Upper lobe of left lung (tissue), 6 donors: ENCODE data around the gene KRT14. TPM values are rescaled to one million over a fixed set of nuclear protein-coding genes. Genes with fewer than 3 reads are reported as not detected.

Source experiments
- ATAC-seq, 2 donors: fragments of 200-7000 bp; cut with Tn5 transposase; one replicate each; pipeline ENCODE4 v1.9.1; 2022; ENCODE audit warnings: mild to moderate bottlenecking in 2 of 2, moderate library complexity in 2 of 2; ENCODE audit not compliant: low FRiP score in 2 of 2
- DNase-seq, 2 donors: peaks; one replicate each; pipeline ENCODE4 v3.0.0-alpha.2; 2019 to 2020
- H3K27ac ChIP-seq, 4 donors: fragments of 200-600 bp; sonication (generic); one replicate each; pipeline ENCODE4 v1.5.1; 2016 to 2019
- H3K27me3 ChIP-seq, 4 donors: fragments of 200-600 bp; sonication (generic); one replicate each; pipeline ENCODE4 v1.5.1; 2017 to 2019
- H3K36me3 ChIP-seq, 4 donors: fragments of 200-600 bp; sonication (generic); one replicate each; pipeline ENCODE4 v1.5.1; 2016 to 2019
- H3K4me1 ChIP-seq, 4 donors: fragments of 200-600 bp; sonication (generic); one replicate each; pipeline ENCODE4 v1.5.1; 2018 to 2019
- H3K4me3 ChIP-seq, 4 donors: fragments of 200-600 bp; sonication (generic); one replicate each; pipeline ENCODE4 v1.5.1; 2017 to 2019; ENCODE audit warnings: mild to moderate bottlenecking in 2 of 4, moderate library complexity in 1 of 4
- H3K9me3 ChIP-seq, 4 donors: fragments of 200-600 bp; sonication (generic); one replicate each; pipeline ENCODE4 v1.5.1; 2018 to 2019
- EP300 ChIP-seq, 4 donors: sonication (generic); formaldehyde crosslinking; IDR thresholded peaks; one replicate each; pipeline ENCODE4 v1.5.1; 2017; ENCODE audit warnings: antibody characterized with exemption in 4 of 4, control low read depth in 2 of 4
- POLR2A ChIP-seq, 4 donors: fragments of 450-650 bp; IDR thresholded peaks; one replicate each; pipeline ENCODE4 v1.5.1; 2016 to 2017; ENCODE audit warnings: antibody characterized with exemption in 4 of 4, mild to moderate bottlenecking in 2 of 4
- POLR2AphosphoS5 ChIP-seq, 2 donors: sonication (generic); formaldehyde crosslinking; IDR thresholded peaks; one replicate each; pipeline ENCODE4 v1.5.1; 2017; ENCODE audit warnings: antibody characterized with exemption in 2 of 2
- WGBS, 2 donors: methylation state at CpG; one replicate each; pipeline ENCODE4 v1.1.5; 2017 to 2018; 5-methylcytosine and 5-hydroxymethylcytosine counted together
- total RNA-seq, 6 donors: library from RNA; depleted of rRNA in 4 of 6; stranded (reverse); fragments of >200 nt in 4 of 6; gene quantifications; one replicate each; pipeline versions ENCODE4 v1.1.0 to v1.2.1, GENCODE V29; 2016 to 2021
- TF ChIP-seq, protein P1 (sequence below), 6 experiments: fragments of 450-650 bp in 4 of 6; fragments of 200-600 bp in 2 of 6; sonication (generic) in 2 of 6; IDR thresholded peaks; one replicate each; pipeline ENCODE4 v1.5.1; 2016 to 2019; ENCODE audit warnings: antibody characterized with exemption in 6 of 6
- donor health status: DM: no; HTN: no; CAD: no; lungs with moderate emphysema.
- donor health status: DM: no; HTN: yes; CAD: no; lungs with severe emphysema.

The KRT14 gene
- total RNA-seq, 6 donors from 2014 or later, result not detected

DNA sequence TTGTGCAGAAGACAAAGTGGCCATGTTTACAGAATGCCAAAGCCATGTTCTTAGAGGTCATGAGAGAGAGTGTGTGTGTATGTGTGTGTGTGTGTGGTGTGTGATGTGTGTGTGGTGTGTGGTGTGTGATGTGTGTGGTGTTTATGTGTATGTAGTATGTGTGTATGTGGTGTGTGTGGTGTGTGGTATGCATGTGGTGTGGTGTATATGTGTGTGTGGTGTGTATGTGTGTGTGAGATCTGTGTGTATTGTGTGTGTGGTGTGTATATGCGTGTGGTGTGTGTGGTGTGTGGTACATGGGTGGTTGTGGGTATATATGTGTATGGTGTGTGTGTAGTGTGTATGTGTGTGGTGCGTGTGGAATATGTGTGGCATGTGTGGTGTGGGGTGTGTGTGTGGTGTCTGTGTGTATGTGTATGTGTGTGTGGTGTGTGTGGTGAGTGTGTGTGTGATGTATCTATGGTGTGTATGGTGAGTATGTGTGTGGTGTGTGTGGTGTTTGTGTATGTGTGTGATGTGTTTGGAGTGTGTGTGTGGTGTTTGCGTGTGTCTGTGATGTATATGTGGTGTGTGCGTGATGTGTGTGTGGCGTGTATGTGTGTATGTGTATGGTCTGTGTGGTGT is 45.9 kb upstream of the KRT14 start:
- Histone ChIP-seq H3K4me1 (peaks cover 0 to 8% (median 5%) of the 10 kb centered on the region in 4 donors), H3K36me3 (no peaks in the 10 kb centered on the region), H3K27me3 (no peaks in the 10 kb centered on the region), H3K27ac (no peak overlapping the region), H3K4me3 (no peak overlapping the region), H3K9me3 (no peaks in the 10 kb centered on the region)
- TF ChIP-seq POLR2AphosphoS5 (IDR thresholded peaks at IDR 0.05) (no peak), POLR2A (IDR thresholded peaks at IDR 0.05) (no peak), EP300 (IDR thresholded peaks at IDR 0.05) (no peak)
- TF ChIP-seq, protein P1, sequence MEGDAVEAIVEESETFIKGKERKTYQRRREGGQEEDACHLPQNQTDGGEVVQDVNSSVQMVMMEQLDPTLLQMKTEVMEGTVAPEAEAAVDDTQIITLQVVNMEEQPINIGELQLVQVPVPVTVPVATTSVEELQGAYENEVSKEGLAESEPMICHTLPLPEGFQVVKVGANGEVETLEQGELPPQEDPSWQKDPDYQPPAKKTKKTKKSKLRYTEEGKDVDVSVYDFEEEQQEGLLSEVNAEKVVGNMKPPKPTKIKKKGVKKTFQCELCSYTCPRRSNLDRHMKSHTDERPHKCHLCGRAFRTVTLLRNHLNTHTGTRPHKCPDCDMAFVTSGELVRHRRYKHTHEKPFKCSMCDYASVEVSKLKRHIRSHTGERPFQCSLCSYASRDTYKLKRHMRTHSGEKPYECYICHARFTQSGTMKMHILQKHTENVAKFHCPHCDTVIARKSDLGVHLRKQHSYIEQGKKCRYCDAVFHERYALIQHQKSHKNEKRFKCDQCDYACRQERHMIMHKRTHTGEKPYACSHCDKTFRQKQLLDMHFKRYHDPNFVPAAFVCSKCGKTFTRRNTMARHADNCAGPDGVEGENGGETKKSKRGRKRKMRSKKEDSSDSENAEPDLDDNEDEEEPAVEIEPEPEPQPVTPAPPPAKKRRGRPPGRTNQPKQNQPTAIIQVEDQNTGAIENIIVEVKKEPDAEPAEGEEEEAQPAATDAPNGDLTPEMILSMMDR (IDR thresholded peaks at IDR 0.05), result no peak
- WGBS, 2 donors, result 71 to 75% methylated on average over 5 of the region's 5 CpGs
- ATAC-seq (no peak), DNase-seq (no peak)

DNA sequence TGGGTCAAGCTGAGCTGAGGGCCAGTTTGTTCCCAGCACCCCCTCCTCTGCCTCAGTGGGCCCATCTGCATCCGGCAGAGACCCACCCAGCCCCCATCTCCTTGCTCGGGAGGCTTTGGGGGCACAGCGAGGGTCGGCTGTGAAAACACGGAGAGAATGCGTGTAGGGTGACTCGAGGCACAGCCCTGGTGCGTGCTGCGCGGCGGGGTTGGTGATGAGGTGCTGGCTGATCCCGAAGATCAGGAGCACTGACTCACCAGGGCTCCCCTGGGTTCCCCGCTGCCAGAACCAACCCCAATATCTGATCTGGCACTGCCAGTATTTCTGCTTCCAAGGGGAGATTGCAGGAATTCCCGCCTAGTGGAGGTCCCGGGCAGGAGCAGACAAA is 45.2 kb upstream of the KRT14 start:
- H3K4me3 ChIP-seq, result no peak overlapping the region
- no peaks in the 10 kb centered on the region for H3K36me3 ChIP-seq
- H3K27me3 ChIP-seq, result no peaks in the 10 kb centered on the region
- 89 to 96% methylated on average over 11 to 15 of the region's 15 CpGs for WGBS, 2 donors
- no peak for TF ChIP-seq POLR2AphosphoS5 (IDR thresholded peaks at IDR 0.05)
- TF ChIP-seq POLR2A (IDR thresholded peaks at IDR 0.05), result no peak
- TF ChIP-seq, protein P1 (IDR thresholded peaks at IDR 0.05), result no peak
- no peak for TF ChIP-seq EP300 (IDR thresholded peaks at IDR 0.05)
- no peaks in the 10 kb centered on the region for H3K9me3 ChIP-seq
- peaks cover 0 to 8% (median 5%) of the 10 kb centered on the region in 4 donors for H3K4me1 ChIP-seq
- no peak overlapping the region for H3K27ac ChIP-seq
- no peak for ATAC-seq
- no peak for DNase-seq

GRCh38 chr17:41631025-41631897 is 44.6 kb upstream of the KRT14 start:
- no peak for DNase-seq
- Histone ChIP-seq H3K36me3 (no peaks in the 10 kb centered on the region), H3K4me3 (no peak overlapping the region), H3K27ac (no peak overlapping the region), H3K4me1 (peaks cover 0 to 8% (median 5%) of the 10 kb centered on the region in 4 donors), H3K27me3 (no peaks in the 10 kb centered on the region), H3K9me3 (no peaks in the 10 kb centered on the region)
- WGBS, 2 donors, result 73 to 85% methylated on average over 6 to 8 of the region's 8 CpGs
- TF ChIP-seq, protein P1 (IDR thresholded peaks at IDR 0.05), result no peak
- TF ChIP-seq POLR2A (IDR thresholded peaks at IDR 0.05), result no peak
- TF ChIP-seq EP300 (IDR thresholded peaks at IDR 0.05), result no peak
- TF ChIP-seq POLR2AphosphoS5 (IDR thresholded peaks at IDR 0.05), result no peak
- ATAC-seq, result no peak

DNA sequence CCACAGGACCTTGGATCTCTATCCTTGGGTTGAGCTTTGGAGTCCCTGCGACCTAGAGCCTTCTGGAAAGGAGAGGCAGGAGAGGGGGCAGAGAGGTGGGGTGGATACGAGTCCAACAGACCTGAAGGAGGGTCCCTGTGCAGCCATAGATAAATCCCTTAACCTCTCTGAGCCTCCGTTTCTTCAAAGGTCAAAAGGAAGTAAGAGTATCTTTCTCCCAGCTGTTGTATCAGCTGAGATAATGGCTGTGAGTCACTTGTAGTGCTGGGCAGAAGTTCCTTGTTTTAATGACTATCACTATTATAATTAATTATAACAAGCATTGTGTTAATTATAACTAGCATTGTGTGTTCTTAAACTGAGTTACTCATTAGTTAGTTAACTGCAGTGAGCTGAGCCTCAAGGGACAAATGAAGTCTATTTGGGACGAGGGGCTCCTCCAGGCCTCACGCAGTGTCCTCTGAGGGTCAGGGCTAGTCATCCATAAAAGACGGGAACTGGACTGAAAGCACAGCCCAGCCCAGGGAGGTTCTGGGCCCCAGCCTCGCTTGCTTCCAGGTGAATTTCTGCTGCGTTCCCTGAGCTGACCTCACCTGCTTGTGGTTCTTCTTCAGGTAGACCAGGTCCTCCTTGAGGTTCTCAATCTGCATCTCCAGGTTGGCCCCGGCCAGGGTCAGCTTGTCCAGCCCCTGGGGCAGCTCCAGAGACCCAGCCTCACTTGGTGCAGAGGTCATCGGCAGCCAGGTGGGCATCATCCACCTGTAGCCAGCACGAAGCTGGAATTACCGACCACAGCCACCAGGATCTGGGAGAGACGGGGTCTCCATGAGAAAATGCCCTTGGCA is 43.4 kb upstream of the KRT14 start:
- H3K4me3 ChIP-seq, result no peak overlapping the region
- H3K36me3 ChIP-seq, result no peaks in the 10 kb centered on the region
- no peak overlapping the region for H3K27ac ChIP-seq
- DNase-seq, result no peak
- WGBS, 2 donors, result 77 to 78% methylated on average over 9 to 13 of the region's 13 CpGs
- no peaks in the 10 kb centered on the region for H3K9me3 ChIP-seq
- TF ChIP-seq, protein P1 (IDR thresholded peaks at IDR 0.05), result no peak
- TF ChIP-seq POLR2A (IDR thresholded peaks at IDR 0.05), result no peak
- TF ChIP-seq EP300 (IDR thresholded peaks at IDR 0.05), result no peak
- no peak for TF ChIP-seq POLR2AphosphoS5 (IDR thresholded peaks at IDR 0.05)
- H3K27me3 ChIP-seq, result no peaks in the 10 kb centered on the region
- H3K4me1 ChIP-seq, result peaks cover 0 to 2% (median under 1%) of the 10 kb centered on the region in 4 donors
- no peak for ATAC-seq
